Retinal pigment epithelial cell (primary cell): ENCODE data around the gene CCT5.
"Not testable (repeated sequence)": the region's sequence is repeated elsewhere in the genome, so short reads cannot be mapped to it uniquely, and the experiment has no call there.

ENCODE experiments used
- DNase-seq: peaks from one replicate; pipeline ENCODE4 v3.0.0-alpha.2; 2010; ENCODE audit warnings: low read depth
- H3K4me3 ChIP-seq: 2 replicates; pipeline ENCODE4 v1.5.1; 2011; ENCODE audit warnings: mild to moderate bottlenecking, low read length, control low read depth, moderate library complexity
- TF ChIP-seq, protein P1 (sequence below): conservative IDR thresholded peaks from 2 replicates; pipeline ENCODE4 v1.5.1; 2011; ENCODE audit warnings: low read depth, low read length, control low read depth, inconsistent platforms

Gene CCT5

GRCh38 chr5:10265245-10266109 is 15.4 kb downstream of the CCT5 start:
- no peak for DNase-seq
- TF ChIP-seq, protein P1, sequence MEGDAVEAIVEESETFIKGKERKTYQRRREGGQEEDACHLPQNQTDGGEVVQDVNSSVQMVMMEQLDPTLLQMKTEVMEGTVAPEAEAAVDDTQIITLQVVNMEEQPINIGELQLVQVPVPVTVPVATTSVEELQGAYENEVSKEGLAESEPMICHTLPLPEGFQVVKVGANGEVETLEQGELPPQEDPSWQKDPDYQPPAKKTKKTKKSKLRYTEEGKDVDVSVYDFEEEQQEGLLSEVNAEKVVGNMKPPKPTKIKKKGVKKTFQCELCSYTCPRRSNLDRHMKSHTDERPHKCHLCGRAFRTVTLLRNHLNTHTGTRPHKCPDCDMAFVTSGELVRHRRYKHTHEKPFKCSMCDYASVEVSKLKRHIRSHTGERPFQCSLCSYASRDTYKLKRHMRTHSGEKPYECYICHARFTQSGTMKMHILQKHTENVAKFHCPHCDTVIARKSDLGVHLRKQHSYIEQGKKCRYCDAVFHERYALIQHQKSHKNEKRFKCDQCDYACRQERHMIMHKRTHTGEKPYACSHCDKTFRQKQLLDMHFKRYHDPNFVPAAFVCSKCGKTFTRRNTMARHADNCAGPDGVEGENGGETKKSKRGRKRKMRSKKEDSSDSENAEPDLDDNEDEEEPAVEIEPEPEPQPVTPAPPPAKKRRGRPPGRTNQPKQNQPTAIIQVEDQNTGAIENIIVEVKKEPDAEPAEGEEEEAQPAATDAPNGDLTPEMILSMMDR = no peak

DNA sequence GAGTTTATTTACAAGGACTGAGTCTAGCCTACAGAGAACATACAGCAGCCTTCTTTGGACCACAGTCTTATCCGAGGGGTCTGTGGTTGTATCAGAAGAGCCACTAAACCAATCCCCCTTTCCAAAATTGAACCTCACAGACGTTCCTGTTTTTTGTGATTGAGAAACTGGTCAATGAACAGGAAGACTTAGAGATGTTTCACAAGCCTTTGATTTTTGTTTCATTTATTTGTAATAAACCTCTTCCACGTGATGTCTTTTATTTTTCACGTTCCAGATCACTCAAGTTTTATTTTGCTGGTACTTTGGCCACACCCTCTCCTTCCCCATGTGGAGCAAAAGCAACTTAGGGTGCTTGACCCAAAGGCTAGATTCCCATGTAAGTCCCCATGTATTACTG is 16.1 kb downstream of the CCT5 start:
- no peak for DNase-seq
- no peak overlapping the region for H3K4me3 ChIP-seq
- TF ChIP-seq, protein P1 = no peak

More at GRCh38 chr5:10265245-10266109, 15.4 kb downstream of the CCT5 start:
- no peak overlapping the region for H3K4me3 ChIP-seq

DNA sequence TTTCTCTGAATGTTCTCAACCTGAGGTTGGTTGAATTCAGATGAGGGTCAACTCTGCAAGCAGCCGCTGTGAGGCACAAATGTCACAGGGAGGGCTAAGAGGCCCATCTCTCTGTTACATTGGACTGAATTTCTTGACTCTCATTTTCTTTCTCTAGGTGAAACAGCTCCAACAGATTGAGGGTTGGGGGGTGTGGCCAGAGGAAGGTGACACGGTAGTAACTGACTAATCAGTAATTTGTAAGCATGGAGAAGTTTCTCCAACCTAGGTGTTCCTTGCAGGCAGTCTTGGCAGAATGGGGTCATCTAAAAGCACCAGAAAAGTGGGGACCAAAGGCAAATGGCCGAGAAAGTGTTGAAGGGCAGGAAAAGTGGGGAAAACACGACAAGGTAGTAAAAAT is 16.8 kb downstream of the CCT5 start:
- DNase-seq = no peak
- TF ChIP-seq, protein P1 = no peak
- H3K4me3 ChIP-seq = no peak overlapping the region

DNA sequence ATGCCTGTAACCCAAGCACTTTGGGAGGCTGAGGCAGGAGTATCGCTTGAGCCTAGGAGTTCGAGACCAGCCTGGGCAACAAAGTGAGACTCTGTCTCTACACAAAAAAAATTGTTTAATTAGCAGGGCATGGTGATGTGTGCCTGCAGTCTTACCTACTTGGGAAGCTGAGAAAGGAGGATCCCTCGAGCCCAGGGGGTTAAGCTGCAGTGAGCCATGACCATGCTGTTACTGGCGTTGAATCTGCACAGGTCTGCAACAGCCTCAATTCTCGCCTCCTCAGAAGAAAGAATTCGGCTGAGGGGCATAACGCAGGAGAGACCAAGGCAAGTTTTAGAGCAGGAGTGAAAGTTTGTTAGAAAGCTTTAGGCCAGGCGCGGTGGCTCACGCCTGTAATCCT is 18.0 kb downstream of the CCT5 start:
- TF ChIP-seq, protein P1 = no peak
- DNase-seq = no peak
- no peak overlapping the region for H3K4me3 ChIP-seq

- TF ChIP-seq, protein P1 = no peak
- no peak overlapping the region for H3K4me3 ChIP-seq
- DNase-seq = no peak
These were observed 22.2 kb downstream of the CCT5 start for GRCh38 chr5:10272053-10272874.

DNA sequence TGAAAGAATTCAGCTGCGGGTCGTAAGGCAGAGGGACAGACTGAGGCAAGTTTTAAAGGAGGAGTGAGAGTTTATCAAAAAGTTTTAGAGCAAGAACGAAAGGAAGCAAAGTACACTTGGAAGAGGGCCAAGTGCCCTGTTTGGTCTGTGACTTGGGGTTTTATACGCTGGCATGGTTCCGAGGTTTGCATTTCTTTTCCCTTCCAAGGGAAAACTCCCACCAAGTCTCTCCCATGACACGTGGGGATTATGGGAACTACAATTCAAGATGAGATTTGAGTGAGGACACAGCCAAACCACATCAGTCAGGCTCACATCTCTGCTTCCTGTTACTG is 22.8 kb downstream of the CCT5 start:
- not testable (repeated sequence) for H3K4me3 ChIP-seq, DNase-seq

DNA sequence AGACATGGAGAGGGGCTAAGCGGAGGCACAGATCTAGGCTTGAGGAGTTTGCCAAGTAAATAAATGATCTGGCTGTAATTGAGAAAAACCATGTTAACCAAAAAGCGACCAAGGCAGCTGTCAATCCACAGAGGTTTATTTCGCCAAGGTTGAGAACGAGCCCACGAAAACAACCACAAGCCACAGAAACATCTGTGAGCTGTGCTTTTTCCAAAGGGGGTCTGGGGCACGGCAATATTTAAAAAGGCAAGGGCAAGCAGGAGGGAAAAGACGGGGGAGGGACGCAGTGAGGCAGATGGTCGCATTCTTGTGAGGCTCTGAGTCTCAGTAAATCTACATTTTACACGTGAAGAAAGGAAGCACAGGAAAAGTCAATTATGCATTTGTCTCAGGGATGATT is 25.4 kb downstream of the CCT5 start:
- no peak overlapping the region for H3K4me3 ChIP-seq
- TF ChIP-seq, protein P1 = no peak
- DNase-seq = no peak
